ENCODE data around the gene ZNF180. TPM values are rescaled to one million over a fixed set of nuclear protein-coding genes. Genes with fewer than 3 reads are reported as not detected.

ZNF180 gene
- total RNA-seq, 1 experiment from 2014 or later: 8.9 TPM

DNA sequence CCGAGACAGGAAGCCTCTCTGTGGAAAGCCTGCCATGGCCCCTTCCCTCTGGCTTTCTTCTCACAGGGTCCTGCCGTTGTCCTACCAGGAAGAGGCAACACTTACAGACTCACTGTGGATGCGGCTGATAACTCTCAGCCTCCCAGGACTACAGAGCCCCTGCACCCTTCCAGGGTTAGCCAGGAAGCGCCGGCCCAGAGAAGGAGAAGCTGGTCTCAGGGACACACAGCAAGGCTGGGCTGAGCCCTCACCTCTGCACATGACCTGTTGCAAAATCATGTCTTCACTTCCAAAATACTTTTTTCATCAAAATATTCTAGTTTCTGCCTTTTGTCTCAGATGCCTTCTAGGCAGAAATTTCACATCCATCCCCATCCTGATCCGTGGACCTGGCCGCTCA is 27.2 kb upstream of the ZNF180 start (continued):
- TF ChIP-seq, protein P1, sequence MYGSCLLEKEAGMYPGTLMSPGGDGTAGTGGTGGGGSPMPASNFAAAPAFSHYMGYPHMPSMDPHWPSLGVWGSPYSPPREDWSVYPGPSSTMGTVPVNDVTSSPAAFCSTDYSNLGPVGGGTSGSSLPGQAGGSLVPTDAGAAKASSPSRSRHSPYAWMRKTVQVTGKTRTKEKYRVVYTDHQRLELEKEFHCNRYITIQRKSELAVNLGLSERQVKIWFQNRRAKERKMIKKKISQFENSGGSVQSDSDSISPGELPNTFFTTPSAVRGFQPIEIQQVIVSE (CRISPR knock-in tag; IDR thresholded peaks at IDR 0.05; ENCODE audit: borderline replicate concordance): no peak
- TF ChIP-seq, protein P2, sequence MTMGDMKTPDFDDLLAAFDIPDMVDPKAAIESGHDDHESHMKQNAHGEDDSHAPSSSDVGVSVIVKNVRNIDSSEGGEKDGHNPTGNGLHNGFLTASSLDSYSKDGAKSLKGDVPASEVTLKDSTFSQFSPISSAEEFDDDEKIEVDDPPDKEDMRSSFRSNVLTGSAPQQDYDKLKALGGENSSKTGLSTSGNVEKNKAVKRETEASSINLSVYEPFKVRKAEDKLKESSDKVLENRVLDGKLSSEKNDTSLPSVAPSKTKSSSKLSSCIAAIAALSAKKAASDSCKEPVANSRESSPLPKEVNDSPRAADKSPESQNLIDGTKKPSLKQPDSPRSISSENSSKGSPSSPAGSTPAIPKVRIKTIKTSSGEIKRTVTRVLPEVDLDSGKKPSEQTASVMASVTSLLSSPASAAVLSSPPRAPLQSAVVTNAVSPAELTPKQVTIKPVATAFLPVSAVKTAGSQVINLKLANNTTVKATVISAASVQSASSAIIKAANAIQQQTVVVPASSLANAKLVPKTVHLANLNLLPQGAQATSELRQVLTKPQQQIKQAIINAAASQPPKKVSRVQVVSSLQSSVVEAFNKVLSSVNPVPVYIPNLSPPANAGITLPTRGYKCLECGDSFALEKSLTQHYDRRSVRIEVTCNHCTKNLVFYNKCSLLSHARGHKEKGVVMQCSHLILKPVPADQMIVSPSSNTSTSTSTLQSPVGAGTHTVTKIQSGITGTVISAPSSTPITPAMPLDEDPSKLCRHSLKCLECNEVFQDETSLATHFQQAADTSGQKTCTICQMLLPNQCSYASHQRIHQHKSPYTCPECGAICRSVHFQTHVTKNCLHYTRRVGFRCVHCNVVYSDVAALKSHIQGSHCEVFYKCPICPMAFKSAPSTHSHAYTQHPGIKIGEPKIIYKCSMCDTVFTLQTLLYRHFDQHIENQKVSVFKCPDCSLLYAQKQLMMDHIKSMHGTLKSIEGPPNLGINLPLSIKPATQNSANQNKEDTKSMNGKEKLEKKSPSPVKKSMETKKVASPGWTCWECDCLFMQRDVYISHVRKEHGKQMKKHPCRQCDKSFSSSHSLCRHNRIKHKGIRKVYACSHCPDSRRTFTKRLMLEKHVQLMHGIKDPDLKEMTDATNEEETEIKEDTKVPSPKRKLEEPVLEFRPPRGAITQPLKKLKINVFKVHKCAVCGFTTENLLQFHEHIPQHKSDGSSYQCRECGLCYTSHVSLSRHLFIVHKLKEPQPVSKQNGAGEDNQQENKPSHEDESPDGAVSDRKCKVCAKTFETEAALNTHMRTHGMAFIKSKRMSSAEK (CRISPR knock-in tag; IDR thresholded peaks at IDR 0.05; ENCODE audit: borderline replicate concordance): no peak
- no peak for TF ChIP-seq ETV6 (CRISPR knock-in tag; IDR thresholded peaks at IDR 0.05)
- no peak for TF ChIP-seq ZNF138 (CRISPR knock-in tag; conservative IDR thresholded peaks at IDR 0.05)

DNA sequence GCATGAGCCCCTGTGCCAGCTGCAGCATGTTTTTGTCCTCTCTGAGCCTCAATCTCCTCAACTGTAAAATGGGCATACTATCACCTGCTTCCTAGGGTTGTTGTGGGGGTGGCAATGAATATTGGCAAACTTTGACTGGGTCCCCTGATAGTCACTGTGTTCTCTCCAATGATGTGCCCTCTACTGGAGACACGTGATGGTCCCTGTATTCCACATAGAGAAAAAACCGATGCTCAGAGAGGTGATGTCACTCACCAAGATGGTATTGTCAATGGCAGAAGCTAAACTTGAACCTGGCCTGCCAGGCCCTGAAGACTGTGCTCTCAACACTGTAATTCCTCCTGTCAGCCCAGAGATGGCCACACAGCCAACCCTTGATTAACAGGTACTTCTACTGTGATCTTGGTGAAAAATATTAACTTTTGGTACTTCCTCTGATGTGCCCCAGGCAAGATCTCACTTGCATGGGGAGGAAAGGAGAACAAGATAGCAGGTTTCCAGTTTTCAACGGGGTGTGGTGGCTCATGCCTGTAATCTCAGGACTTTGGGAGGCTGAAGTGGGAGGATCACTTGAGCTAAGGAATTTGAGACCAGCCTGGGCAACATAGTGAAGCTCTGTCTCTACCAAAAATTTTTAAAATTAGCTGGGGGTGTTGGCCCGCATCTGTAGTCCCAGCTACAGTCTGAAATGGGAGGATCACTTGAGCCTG is 25.6 kb upstream of the ZNF180 start:
- ChIA-PET CTCF (interaction anchor here (0.7 kb wide), 1 partner anchor 132 kb away, joined by 3 read pairs; no protein-coding TSS in a partner anchor), POLR2A (no interaction called here)
- Mint-ChIP-seq H3K4me1 (no peaks in the 10 kb centered on the region), H3K27ac (no peak overlapping the region), H3K9me3 (peaks cover 38% of the 10 kb centered on the region), H3K4me3 (no peak overlapping the region), H3K27me3 (ENCODE audit: low read depth) (peaks cover 39% of the 10 kb centered on the region), H3K36me3 (peaks cover 2% of the 10 kb centered on the region; the same call in 1 of the 2 replicates)
- DNase-seq (ENCODE audit: low spot score) (no peak), ATAC-seq (no peak)
- TF ChIP-seq ZNF416 (CRISPR knock-in tag; IDR thresholded peaks at IDR 0.05): no peak
- TF ChIP-seq OVOL2 (CRISPR knock-in tag; IDR thresholded peaks at IDR 0.05; ENCODE audit: borderline replicate concordance): no peak
- TF ChIP-seq, protein P3, sequence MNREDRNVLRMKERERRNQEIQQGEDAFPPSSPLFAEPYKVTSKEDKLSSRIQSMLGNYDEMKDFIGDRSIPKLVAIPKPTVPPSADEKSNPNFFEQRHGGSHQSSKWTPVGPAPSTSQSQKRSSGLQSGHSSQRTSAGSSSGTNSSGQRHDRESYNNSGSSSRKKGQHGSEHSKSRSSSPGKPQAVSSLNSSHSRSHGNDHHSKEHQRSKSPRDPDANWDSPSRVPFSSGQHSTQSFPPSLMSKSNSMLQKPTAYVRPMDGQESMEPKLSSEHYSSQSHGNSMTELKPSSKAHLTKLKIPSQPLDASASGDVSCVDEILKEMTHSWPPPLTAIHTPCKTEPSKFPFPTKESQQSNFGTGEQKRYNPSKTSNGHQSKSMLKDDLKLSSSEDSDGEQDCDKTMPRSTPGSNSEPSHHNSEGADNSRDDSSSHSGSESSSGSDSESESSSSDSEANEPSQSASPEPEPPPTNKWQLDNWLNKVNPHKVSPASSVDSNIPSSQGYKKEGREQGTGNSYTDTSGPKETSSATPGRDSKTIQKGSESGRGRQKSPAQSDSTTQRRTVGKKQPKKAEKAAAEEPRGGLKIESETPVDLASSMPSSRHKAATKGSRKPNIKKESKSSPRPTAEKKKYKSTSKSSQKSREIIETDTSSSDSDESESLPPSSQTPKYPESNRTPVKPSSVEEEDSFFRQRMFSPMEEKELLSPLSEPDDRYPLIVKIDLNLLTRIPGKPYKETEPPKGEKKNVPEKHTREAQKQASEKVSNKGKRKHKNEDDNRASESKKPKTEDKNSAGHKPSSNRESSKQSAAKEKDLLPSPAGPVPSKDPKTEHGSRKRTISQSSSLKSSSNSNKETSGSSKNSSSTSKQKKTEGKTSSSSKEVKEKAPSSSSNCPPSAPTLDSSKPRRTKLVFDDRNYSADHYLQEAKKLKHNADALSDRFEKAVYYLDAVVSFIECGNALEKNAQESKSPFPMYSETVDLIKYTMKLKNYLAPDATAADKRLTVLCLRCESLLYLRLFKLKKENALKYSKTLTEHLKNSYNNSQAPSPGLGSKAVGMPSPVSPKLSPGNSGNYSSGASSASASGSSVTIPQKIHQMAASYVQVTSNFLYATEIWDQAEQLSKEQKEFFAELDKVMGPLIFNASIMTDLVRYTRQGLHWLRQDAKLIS (CRISPR knock-in tag; IDR thresholded peaks at IDR 0.05; ENCODE audit: borderline replicate concordance): no peak
- TF ChIP-seq, protein P4, sequence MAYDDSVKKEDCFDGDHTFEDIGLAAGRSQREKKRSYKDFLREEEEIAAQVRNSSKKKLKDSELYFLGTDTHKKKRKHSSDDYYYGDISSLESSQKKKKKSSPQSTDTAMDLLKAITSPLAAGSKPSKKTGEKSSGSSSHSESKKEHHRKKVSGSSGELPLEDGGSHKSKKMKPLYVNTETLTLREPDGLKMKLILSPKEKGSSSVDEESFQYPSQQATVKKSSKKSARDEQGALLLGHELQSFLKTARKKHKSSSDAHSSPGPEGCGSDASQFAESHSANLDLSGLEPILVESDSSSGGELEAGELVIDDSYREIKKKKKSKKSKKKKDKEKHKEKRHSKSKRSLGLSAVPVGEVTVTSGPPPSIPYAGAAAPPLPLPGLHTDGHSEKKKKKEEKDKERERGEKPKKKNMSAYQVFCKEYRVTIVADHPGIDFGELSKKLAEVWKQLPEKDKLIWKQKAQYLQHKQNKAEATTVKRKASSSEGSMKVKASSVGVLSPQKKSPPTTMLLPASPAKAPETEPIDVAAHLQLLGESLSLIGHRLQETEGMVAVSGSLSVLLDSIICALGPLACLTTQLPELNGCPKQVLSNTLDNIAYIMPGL (CRISPR knock-in tag; IDR thresholded peaks at IDR 0.05): no peak
- TF ChIP-seq NR2C2 (CRISPR knock-in tag; IDR thresholded peaks at IDR 0.05): no peak

DNA sequence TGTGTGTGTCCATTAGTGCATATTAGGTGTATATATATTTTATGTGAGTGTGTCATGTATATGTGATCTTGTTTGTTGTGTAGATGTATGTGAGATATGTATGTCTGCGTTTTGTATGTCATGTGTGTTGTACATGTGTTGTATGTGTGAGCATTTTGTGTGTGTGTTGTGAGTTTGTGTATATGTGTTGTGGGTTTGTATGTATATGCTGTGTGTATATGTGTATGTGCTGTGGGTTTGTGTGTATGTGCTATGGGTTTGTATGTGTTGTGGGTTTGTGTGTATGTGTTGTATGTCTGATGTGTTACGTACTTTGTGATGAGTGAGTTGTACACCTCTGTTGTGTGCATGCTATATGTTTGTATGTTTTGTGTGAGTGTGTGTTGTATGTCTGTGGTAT is 21.0 kb upstream of the ZNF180 start:
- Mint-ChIP-seq H3K4me1 (no peaks in the 10 kb centered on the region), H3K27me3 (ENCODE audit: low read depth) (peaks cover 19% of the 10 kb centered on the region), H3K9me3 (peaks cover 15% of the 10 kb centered on the region), H3K36me3 (no peaks in the 10 kb centered on the region), H3K4me3 (no peak overlapping the region), H3K27ac (no peak overlapping the region)
- DNase-seq (ENCODE audit: low spot score): no peak
- ChIA-PET POLR2A (interaction anchor here (0.6 kb wide), 1 partner anchor 96 kb away, joined by 3 read pairs; no protein-coding TSS in a partner anchor), CTCF (no interaction called here)
- ATAC-seq: no peak
- TF ChIP-seq RELA (CRISPR knock-in tag; IDR thresholded peaks at IDR 0.05; ENCODE audit: borderline replicate concordance): no peak
- TF ChIP-seq, protein P5, sequence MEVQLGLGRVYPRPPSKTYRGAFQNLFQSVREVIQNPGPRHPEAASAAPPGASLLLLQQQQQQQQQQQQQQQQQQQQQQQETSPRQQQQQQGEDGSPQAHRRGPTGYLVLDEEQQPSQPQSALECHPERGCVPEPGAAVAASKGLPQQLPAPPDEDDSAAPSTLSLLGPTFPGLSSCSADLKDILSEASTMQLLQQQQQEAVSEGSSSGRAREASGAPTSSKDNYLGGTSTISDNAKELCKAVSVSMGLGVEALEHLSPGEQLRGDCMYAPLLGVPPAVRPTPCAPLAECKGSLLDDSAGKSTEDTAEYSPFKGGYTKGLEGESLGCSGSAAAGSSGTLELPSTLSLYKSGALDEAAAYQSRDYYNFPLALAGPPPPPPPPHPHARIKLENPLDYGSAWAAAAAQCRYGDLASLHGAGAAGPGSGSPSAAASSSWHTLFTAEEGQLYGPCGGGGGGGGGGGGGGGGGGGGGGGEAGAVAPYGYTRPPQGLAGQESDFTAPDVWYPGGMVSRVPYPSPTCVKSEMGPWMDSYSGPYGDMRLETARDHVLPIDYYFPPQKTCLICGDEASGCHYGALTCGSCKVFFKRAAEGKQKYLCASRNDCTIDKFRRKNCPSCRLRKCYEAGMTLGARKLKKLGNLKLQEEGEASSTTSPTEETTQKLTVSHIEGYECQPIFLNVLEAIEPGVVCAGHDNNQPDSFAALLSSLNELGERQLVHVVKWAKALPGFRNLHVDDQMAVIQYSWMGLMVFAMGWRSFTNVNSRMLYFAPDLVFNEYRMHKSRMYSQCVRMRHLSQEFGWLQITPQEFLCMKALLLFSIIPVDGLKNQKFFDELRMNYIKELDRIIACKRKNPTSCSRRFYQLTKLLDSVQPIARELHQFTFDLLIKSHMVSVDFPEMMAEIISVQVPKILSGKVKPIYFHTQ (CRISPR knock-in tag; IDR thresholded peaks at IDR 0.05): no peak
- TF ChIP-seq, protein P3 (CRISPR knock-in tag; IDR thresholded peaks at IDR 0.05; ENCODE audit: borderline replicate concordance): no peak

Measured in WTC11 (cell line).